ENCODE measurements around the gene SPECC1L.

The SPECC1L gene

DNA sequence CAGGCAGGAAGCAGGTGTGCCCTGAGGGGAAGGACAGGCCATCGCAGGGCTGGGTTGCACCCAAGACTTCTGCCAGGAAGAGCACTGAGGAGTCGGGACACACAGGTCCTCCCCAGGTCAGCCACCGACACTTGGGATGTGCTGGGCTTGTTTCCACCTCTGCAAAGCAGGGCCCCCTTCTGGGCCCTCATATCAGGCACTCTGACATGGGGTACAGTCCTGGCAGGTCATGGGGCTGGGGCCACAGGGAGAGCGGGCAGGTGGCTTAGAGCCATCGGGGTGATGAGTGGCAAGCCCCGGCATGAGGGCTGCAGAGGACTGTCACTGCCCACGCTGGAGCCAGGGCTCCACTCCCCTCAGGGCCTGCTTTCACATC, 148.8 kb downstream of the SPECC1L start:
- DNase-seq, result no peak

- no peak for DNase-seq
These were observed 149.7 kb downstream of the SPECC1L start for GRCh38 chr22:24420072-24420976.

DNA sequence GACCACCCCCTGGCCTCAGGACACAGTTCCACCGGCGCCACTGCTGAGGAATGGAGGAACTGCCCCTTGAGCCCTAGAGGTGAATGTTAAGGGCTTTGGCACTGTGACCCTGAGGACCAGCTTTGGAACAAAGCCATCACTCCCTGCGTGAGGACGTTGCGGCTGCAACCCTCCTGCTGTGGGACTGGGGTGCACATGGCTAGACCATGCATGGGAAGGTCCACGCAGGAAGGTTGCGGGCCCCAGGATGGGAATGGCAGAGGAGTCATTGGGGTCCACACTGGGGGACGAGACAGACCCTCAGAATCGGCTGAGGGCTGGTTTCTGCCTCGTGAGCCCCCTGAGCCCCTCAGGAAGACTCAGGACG, 150.3 kb downstream of the SPECC1L start:
- DNase-seq, result no peak

- no peak for DNase-seq
These were observed 150.8 kb downstream of the SPECC1L start for GRCh38 chr22:24421428-24421931.

GRCh38 chr22:24422102-24422665, 151.6 kb downstream of the SPECC1L start:
- no peak for DNase-seq

DNA sequence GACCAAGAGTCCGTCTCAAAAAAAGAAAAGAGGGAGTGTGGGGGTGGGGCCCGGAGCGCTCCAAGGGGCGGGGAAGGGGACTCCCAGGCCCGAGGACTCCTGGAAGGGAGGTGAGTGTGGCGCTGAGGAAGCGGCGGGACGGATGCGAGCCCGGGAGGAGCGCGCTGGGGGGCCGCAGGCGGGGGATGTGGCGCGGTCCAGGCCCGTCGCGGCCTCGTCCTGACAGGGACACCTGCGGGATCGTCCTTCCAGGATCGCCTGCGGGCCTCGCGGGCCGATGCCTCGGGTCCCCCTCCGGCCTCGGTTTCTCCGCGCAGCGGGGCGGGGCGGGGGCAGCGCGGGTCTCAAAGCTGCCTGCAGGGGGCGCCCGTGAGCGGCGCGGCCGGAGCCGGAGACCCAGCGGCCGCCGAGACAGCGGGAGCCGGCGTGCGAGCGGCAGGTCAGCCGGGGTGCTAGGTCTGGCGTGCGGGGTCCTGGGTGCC, 152.9 kb downstream of the SPECC1L start:
- DNase-seq, result no peak

- no peak for DNase-seq
These were observed 153.6 kb downstream of the SPECC1L start for GRCh38 chr22:24424001-24424900.

GRCh38 chr22:24424901-24425775, 154.5 kb downstream of the SPECC1L start:
- no peak for DNase-seq

GRCh38 chr22:24426436-24426835, 155.8 kb downstream of the SPECC1L start:
- no peak for DNase-seq

DNA sequence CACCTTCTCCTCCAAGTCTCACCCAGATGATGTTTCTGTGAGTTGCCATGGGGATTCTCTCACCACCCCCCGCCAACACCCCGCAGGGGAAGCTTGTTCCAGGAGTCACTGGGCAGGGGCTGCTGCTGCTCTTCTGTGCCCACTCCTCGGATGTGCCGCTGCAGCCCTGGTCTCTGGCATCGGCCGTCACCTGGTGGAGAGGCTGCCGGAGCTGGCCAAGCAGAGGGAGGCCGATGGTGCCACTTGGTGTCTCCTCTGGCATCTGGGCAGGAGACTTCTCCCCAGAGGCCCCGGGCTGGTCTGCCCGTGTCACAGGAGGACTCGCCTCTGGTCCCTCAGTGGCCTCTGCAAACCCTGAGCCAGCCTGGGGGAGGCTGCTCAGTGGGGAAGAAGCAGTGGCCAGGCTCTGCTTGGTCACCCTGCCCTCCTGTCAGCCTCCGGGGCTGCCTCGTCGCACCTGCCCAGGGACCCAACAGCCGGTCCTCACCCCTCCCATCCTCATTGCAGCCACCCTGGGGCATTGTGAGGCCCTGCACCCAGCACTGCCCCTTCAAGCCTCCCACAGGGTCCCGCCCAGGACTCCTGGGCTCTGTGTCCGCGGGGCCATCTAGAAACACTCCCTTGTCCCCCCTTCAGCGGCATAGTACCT, 156.3 kb downstream of the SPECC1L start:
- no peak for DNase-seq

DNA sequence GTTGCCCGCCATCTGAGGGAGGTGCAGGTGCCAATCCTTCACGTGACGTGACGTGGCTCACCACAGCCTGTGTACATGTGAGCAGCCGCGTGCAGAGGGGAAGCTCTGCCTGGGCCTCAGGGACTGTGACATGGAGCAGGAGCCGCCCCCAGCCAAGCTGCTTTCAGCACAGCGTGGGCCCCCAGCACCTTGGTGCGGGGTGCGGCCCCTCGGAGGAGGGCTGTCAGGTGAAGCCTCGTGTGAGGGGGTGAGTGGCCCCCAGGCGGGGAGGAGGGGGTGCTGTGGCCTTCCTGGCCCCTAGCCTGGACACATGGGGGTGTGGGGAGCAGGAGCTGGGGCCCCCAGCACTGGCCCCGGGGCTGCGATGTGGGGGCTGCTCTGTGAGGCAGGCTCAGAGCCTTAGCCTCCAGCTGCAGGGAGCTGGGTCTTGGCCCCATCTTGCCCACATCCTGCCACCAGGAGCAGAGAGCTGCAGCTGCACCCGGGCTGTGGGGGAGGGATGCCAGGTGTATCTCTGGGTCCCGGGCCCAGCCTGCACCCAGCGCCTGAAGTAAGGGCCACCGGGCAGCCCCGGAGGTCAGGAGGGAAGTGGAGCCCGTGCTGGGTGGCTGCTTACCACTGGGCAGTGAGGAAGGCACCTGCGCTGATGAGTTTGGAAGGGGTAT, 157.0 kb downstream of the SPECC1L start, which contains the start of gene ADORA2A:
TSS of gene ADORA2A (plus strand) at position 100 of the 665 bp plus-strand sequence. CDS start 5,806 bp downstream, outside the sequence.
- no peak for DNase-seq

DNA sequence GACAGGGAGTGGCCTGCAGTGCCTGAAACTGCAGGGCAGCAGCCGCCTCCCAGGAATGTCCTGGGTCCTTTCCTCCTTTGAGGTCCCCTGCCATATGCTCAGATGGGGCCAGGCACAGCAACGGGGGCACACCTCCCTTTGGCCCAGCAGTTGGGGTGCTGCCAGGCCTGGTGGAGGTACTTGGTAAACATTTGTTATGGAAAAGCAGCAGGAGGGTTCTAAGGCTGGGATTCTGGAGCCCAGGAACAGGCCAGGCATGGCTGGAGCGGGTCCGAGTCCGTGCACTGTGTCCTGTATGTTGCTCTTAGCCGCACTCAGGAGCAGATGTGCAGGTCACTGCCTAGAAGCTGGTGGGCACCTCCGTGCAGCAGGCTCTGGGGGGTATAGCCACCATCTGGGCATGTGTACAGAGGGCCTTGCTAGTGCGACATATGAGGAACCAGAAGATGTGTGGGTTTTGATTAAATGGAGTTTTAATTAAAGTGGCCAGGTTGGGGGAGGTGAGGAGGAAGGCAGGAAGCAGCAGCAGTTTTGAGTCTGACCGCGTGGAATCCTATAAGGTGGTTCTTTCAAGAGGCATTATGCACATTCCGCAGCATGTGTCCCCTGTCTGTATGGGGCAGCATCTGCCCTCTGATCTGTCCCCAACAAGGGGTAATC, 158.2 kb downstream of the SPECC1L start:
- no peak for DNase-seq

- no peak for DNase-seq
These were observed 159.1 kb downstream of the SPECC1L start for GRCh38 chr22:24429411-24430365.

DNA sequence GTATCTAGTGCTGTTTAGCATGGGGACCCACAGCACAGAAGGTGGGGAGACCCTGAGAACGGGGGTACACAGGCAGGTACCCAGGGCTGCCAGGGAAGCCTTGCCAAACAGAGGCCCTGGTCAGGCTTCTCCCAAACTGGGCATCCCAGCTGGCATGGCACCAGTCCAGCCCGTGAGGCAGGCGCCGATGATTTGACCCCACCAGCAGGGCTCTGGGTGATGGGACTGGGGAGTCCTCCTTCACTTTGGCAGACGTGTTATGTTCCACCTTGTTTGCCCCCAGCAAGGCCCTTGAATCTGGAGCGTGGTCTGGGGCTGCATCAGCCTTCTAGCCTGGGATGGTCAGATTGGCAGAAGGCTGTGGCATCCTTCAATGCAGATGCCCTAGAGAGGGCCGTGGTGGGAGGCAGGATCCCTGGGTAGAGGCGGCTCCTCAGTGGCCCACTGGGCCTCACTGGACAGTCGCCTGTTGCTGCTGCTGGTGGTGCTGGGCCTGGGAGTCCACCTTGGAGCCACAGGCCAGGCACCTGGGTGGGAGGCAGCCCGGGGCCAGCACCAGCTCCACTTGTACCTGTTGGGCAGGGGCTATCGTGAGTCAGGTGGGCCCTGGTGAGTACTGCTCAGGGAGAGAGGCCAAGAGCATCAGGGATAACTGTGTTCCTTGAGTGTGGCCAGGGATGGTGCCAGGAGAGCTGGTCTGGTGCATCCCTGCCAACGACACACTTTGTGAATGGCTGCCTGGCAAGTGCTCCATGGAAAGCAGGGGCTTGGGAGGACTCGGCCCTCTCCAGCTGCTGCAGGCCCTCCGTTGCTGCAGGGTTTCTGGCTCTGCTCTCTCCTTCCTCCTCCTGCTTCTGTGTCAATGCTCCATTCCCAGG, 160.0 kb downstream of the SPECC1L start:
- no peak for DNase-seq

DNA sequence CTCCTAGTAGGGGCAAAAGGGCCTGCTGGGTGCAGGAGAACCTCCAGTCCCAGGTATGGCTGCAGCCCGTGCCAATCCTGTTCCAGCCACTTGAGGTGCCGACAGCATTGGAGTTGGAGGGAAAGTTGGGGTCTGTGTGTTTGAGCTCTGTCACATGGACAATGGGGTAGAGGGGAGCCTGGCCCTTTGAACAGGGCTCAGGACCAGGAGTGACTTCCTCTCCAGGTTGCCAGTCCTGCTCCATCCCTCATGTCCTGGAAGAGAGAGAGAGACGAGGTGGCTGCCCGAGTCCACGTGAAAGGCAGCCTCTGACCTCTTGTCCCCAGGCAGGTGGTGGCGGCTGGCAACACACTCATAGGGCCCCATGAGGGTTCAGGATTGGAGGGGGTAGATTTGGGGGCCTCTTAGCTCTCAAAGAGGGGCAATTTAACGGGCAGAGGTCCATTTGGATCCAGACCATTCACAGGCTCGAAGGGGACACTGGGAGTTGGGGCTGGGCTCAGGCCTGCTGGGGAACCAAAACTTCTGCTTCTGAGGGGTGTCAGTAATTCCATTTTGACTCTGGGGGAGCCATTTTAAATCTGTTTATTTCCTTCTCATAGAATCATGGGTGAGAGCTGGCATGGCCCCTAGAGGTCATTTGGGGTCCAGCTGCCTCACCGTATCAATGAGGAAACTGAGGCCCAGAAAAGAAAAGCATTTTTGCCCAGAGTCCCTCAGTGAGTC, 160.8 kb downstream of the SPECC1L start:
- DNase-seq, result no peak

- no peak for DNase-seq
These were observed 161.6 kb downstream of the SPECC1L start for GRCh38 chr22:24432059-24432853.

All from GOT3 (cell line).